ENCODE data around the gene HDAC5.

DNA sequence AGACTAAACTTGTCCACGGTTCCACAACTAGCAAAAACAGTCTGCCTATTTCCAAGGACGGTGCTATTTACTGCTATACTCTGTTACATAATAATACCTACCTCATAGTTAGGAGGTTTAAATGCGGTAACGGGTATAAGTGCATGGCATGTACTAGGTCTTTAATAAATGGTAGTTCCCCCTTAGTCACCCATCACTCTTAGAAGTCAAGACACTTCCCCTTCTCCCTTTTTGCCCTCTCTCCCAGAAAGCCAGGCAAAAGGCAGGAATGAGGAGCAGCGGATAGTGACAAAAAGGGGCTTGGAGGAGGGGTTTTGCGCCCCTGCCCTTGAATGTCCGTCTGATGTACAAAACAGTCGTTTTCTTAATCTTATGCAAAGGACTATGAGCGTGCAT, 55.9 kb downstream of the HDAC5 start:
- TF ChIP-seq RFX5 (IDR thresholded peaks at IDR 0.05; ENCODE audit: borderline replicate concordance, low read depth, low read length) (no peak), JUN (IDR thresholded peaks at IDR 0.05; ENCODE audit: low read depth, low read length) (no peak), CTCF (IDR thresholded peaks at IDR 0.05; ENCODE audit: control extremely low read depth in 1 of 3, insufficient read depth in 1 of 3, low read depth in 1 of 3, low read length in 3 of 3) (no peak), EP300 (IDR thresholded peaks at IDR 0.05; ENCODE audit: borderline replicate concordance in 1 of 2, low read depth in 2 of 2, low read length in 2 of 2) (no peak), POLR2AphosphoS5 (IDR thresholded peaks at IDR 0.05; ENCODE audit: low read depth, low read length) (no peak), POLR2A (IDR thresholded peaks at IDR 0.05; ENCODE audit: control extremely low read depth in 1 of 2, low read depth in 2 of 2, low read length in 2 of 2) (no peak), SP4 (IDR thresholded peaks at IDR 0.05; ENCODE audit: low read length) (no peak), YY1 (IDR thresholded peaks at IDR 0.05; ENCODE audit: low read depth, low read length) (no peak), KDM1A (IDR thresholded peaks at IDR 0.05; ENCODE audit: borderline replicate concordance, low read length) (no peak)
- TF ChIP-seq, protein P1, sequence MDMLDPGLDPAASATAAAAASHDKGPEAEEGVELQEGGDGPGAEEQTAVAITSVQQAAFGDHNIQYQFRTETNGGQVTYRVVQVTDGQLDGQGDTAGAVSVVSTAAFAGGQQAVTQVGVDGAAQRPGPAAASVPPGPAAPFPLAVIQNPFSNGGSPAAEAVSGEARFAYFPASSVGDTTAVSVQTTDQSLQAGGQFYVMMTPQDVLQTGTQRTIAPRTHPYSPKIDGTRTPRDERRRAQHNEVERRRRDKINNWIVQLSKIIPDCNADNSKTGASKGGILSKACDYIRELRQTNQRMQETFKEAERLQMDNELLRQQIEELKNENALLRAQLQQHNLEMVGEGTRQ (IDR thresholded peaks at IDR 0.05; ENCODE audit: low read length), result no peak

Data from H1 (cell line).